ENCODE results near the gene GCNA.

Gene GCNA

DNA sequence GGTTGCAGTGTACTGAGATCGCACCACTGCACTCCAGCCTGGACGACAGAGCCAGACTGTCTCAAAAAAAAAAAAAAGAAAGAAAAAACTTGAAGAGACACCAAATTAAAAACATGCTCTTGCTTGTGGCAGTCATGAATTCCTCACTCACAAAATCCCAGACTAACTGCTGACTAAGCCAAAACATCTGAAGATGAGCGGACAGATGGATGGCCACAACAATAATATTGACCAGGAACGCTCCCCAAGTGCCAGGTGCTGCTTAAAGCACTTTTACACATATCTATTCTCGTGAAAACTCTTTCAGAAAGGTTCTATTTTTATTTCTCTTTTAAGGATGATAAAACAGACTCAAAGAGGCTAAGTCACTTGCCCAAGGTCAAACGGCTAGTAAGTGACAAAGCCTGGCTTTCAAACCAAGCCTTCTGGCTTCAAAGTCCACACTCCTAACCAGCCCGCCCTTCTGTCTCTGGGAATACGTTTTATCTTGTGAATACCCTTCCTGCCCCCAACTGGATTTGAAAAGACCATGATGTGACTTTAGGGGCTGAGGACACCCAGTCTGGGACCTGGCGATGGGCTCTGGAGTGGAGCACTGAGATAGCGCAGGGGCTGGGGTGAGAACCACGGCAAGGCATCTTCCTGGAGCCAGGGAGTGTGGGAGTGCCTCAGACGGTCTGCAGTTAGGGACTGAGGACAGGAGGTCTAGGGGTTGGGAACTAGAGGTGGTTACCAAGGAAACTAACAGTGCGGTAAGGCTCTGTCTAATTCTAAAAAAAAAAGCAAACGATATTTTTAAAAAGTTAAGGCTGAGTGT is 49.6 kb downstream of the GCNA start:
- H3K36me3 ChIP-seq (ENCODE audit: insufficient read depth, low read length) = no peaks in the 10 kb centered on the region
- H3K9ac ChIP-seq (ENCODE audit: low read depth, low read length, poor library complexity, severe bottlenecking) = no peak overlapping the region
- no peaks in the 10 kb centered on the region for H3K9me2 ChIP-seq (replicated peaks; ENCODE audit: low read depth, low read length)
- H3K27me3 ChIP-seq (ENCODE audit: insufficient read depth, low read length, poor library complexity, severe bottlenecking) = no peaks in the 10 kb centered on the region
- H3F3A ChIP-seq (ENCODE audit: low read depth) = no peaks in the 10 kb centered on the region; the same call in 1 of the 2 replicates
- TF ChIP-seq, protein P1, sequence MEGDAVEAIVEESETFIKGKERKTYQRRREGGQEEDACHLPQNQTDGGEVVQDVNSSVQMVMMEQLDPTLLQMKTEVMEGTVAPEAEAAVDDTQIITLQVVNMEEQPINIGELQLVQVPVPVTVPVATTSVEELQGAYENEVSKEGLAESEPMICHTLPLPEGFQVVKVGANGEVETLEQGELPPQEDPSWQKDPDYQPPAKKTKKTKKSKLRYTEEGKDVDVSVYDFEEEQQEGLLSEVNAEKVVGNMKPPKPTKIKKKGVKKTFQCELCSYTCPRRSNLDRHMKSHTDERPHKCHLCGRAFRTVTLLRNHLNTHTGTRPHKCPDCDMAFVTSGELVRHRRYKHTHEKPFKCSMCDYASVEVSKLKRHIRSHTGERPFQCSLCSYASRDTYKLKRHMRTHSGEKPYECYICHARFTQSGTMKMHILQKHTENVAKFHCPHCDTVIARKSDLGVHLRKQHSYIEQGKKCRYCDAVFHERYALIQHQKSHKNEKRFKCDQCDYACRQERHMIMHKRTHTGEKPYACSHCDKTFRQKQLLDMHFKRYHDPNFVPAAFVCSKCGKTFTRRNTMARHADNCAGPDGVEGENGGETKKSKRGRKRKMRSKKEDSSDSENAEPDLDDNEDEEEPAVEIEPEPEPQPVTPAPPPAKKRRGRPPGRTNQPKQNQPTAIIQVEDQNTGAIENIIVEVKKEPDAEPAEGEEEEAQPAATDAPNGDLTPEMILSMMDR (conservative IDR thresholded peaks at IDR 0.05; ENCODE audit: low read length) = no peak
- TF ChIP-seq EZH2phosphoT487 (IDR thresholded peaks at IDR 0.05; ENCODE audit: borderline replicate concordance) = no peak
- H2AFZ ChIP-seq (ENCODE audit: low read length) = no peak overlapping the region
- H3K4me2 ChIP-seq (ENCODE audit: low read depth, low read length, poor library complexity, severe bottlenecking) = no peak overlapping the region
- no peak overlapping the region for H3K4me3 ChIP-seq (ENCODE audit: low read length, poor library complexity, severe bottlenecking)
- H3K4me1 ChIP-seq (ENCODE audit: insufficient read depth, low read length, poor library complexity, severe bottlenecking) = peaks cover 26% of the 10 kb centered on the region
- no peaks in the 10 kb centered on the region for H3K9me3 ChIP-seq (ENCODE audit: insufficient read depth, low read depth, low read length)
- H4K20me1 ChIP-seq (ENCODE audit: insufficient read depth, low read length, poor library complexity, severe bottlenecking) = no peaks in the 10 kb centered on the region
- no peaks in the 10 kb centered on the region for H3K79me2 ChIP-seq (ENCODE audit: insufficient read depth, low read length)

DNA sequence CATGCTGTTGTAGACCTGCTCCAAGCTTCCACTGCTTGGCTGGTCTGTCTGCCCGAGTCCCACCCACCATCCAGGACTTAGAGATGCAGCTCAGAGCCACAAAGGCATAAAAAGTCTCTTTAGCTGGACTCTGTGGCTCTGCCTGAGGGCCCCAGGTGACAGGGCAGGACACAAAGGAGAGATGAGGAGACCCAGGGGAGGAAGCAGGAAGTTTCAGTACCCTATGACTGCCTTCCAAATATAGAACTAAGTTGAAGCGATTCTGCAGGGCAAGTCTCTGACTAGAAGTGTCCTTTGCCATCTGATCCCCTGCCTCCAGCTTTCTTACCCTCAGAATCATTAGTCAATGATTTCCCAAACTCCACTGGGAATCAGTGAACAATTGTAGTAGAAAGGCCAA is 51.2 kb downstream of the GCNA start:
- Histone ChIP-seq H3K79me2 (ENCODE audit: insufficient read depth, low read length) (no peaks in the 10 kb centered on the region), H3F3A (ENCODE audit: low read depth) (no peaks in the 10 kb centered on the region), H3K4me1 (ENCODE audit: insufficient read depth, low read length, poor library complexity, severe bottlenecking) (peaks cover 9% of the 10 kb centered on the region), H4K20me1 (ENCODE audit: insufficient read depth, low read length, poor library complexity, severe bottlenecking) (no peaks in the 10 kb centered on the region), H2AFZ (ENCODE audit: low read length) (peak overlapping the region; percentile 92), H3K4me3 (ENCODE audit: low read length, poor library complexity, severe bottlenecking) (no peak overlapping the region), H3K9ac (ENCODE audit: low read depth, low read length, poor library complexity, severe bottlenecking) (peak overlapping the region; percentile 39), H3K4me2 (ENCODE audit: low read depth, low read length, poor library complexity, severe bottlenecking) (peak overlapping the region; percentile 43), H3K36me3 (ENCODE audit: insufficient read depth, low read length) (no peaks in the 10 kb centered on the region), H3K9me3 (ENCODE audit: insufficient read depth, low read depth, low read length) (no peaks in the 10 kb centered on the region), H3K9me2 (replicated peaks; ENCODE audit: low read depth, low read length) (no peaks in the 10 kb centered on the region), H3K27me3 (ENCODE audit: insufficient read depth, low read length, poor library complexity, severe bottlenecking) (no peaks in the 10 kb centered on the region)
- TF ChIP-seq, protein P1 (conservative IDR thresholded peaks at IDR 0.05; ENCODE audit: low read length) = no peak
- no peak for TF ChIP-seq EZH2phosphoT487 (IDR thresholded peaks at IDR 0.05; ENCODE audit: borderline replicate concordance)

DNA sequence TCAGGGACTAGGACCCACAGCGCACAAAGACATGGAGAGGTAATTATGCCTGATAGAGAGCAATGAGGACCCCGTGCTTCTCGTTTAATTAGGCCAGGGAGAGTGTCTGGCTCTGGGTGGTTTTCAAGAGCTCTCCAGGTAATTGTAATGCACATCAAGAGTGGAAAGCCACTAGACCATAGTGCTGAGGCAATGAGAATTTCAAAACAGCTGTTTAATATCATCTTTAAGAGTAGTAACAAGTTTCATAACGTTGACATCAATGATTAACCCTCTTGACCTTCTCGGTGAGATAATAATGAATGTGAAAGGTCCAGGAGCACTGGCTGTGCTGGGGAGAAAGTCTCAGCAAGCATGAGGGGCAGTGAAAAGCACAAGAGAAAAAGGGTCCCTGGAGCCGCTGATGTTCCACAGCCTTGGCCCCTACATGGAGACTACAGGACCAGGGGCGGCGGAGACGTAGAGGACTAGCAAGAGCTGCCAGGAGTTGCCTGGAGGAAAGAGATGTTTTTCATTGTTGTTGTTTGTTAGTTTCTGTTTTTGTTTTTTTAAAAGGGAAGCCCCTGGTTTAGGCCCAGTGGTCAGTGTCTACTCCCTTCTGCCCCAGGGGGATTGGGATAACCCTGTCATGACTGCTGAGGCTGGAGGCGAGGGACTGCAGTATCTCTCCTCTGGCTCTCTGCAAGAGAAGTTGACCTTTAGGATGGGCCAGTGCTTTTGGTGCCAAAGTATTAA is 54.9 kb downstream of the GCNA start:
- Histone ChIP-seq H4K20me1 (ENCODE audit: insufficient read depth, low read length, poor library complexity, severe bottlenecking) (no peaks in the 10 kb centered on the region), H3K9me2 (replicated peaks; ENCODE audit: low read depth, low read length) (no peaks in the 10 kb centered on the region), H3K4me2 (ENCODE audit: low read depth, low read length, poor library complexity, severe bottlenecking) (no peak overlapping the region), H3F3A (ENCODE audit: low read depth) (no peaks in the 10 kb centered on the region), H3K27me3 (ENCODE audit: insufficient read depth, low read length, poor library complexity, severe bottlenecking) (no peaks in the 10 kb centered on the region), H3K9ac (ENCODE audit: low read depth, low read length, poor library complexity, severe bottlenecking) (no peak overlapping the region), H2AFZ (ENCODE audit: low read length) (no peak overlapping the region), H3K4me1 (ENCODE audit: insufficient read depth, low read length, poor library complexity, severe bottlenecking) (peaks cover 25% of the 10 kb centered on the region), H3K9me3 (ENCODE audit: insufficient read depth, low read depth, low read length) (no peaks in the 10 kb centered on the region), H3K79me2 (ENCODE audit: insufficient read depth, low read length) (no peaks in the 10 kb centered on the region), H3K36me3 (ENCODE audit: insufficient read depth, low read length) (no peaks in the 10 kb centered on the region), H3K4me3 (ENCODE audit: low read length, poor library complexity, severe bottlenecking) (no peak overlapping the region)
- TF ChIP-seq, protein P1 (conservative IDR thresholded peaks at IDR 0.05; ENCODE audit: low read length) = no peak
- no peak for TF ChIP-seq EZH2phosphoT487 (IDR thresholded peaks at IDR 0.05; ENCODE audit: borderline replicate concordance)

Data from Loucy (cell line).